ENCODE data around the gene NFKBIB. TPM values are rescaled to one million over a fixed set of nuclear protein-coding genes. Genes with fewer than 3 reads are reported as not detected.

NFKBIB gene
- total and polyA plus RNA-seq, 2 of the 8 experiments (the other 6 are each of a cell fraction or from before 2014, with no cell fraction given) = 37.3 to 44.1 TPM

- no peak overlapping the region for H2BK5ac ChIP-seq (ENCODE audit: low read depth, low read length)
- TF ChIP-seq ZNF274 (IDR thresholded peaks at IDR 0.05; ENCODE audit: borderline replicate concordance, extremely low read depth, low read length) (no peak), BACH1 (IDR thresholded peaks at IDR 0.05; ENCODE audit: low read length) (no peak), POU5F1 (IDR thresholded peaks at IDR 0.05; ENCODE audit: low read depth, low read length) (no peak), MAFK (IDR thresholded peaks at IDR 0.05; ENCODE audit: low read depth, low read length) (no peak), SP2 (IDR thresholded peaks at IDR 0.05; ENCODE audit: low read length) (no peak), POLR2AphosphoS5 (IDR thresholded peaks at IDR 0.05; ENCODE audit: low read depth, low read length) (peak; percentile 31; the same call in 1 of the 2 replicates), KDM1A (IDR thresholded peaks at IDR 0.05; ENCODE audit: borderline replicate concordance, low read length) (no peak), GABPA (IDR thresholded peaks at IDR 0.05; ENCODE audit: borderline replicate concordance, insufficient read depth, low read length) (no peak), ATF2 (IDR thresholded peaks at IDR 0.05; ENCODE audit: low read length) (no peak)
- no peak for FAIRE-seq
- no peak overlapping the region for H2BK20ac ChIP-seq (ENCODE audit: low read length)
- no peak overlapping the region for H2AFZ ChIP-seq (ENCODE audit: low read length)
- H3K36me3 ChIP-seq (ENCODE audit: control insufficient read depth in 2 of 4, insufficient read depth in 4 of 4, low read length in 3 of 4) = peaks cover 0 to 11% (median 2%) of the 10 kb centered on the region in 4 experiments; a peak in 4 of 8 replicates
- H3K79me1 ChIP-seq (ENCODE audit: low read depth, low read length) = no peaks in the 10 kb centered on the region
- H4K5ac ChIP-seq (ENCODE audit: insufficient read length, low read depth, low read length) = no peak overlapping the region
- peaks cover 0 to 8% (median 1%) of the 10 kb centered on the region in 4 experiments; a peak in 3 of 7 replicates for H3K4me1 ChIP-seq (replicated peaks in 1 of 4; ENCODE audit: control insufficient read depth in 3 of 4, insufficient read depth in 4 of 4, low read length in 3 of 4)
- no peak overlapping the region for H3K27ac ChIP-seq (ENCODE audit: low read depth, low read length)
- DNase-seq (ENCODE audit: low read depth in 1 of 2, low spot score in 2 of 2) = no peak
- no peak overlapping the region for H2AK5ac ChIP-seq (ENCODE audit: low read depth, low read length)
- H4K20me1 ChIP-seq (replicated peaks in 1 of 2; ENCODE audit: control insufficient read depth in 1 of 2, insufficient read depth in 2 of 2, low read length in 2 of 2) = peaks cover 0 to 3% of the 10 kb centered on the region in 2 experiments
- H3K23me2 ChIP-seq (ENCODE audit: low read depth, low read length) = no peaks in the 10 kb centered on the region; the same call in 1 of the 2 replicates
- WGBS, 2 experiments (ENCODE audit: extremely low coverage in 1 of 2, insufficient coverage in 1 of 2, insufficient read length in 1 of 2, insufficient replicate concordance in 2 of 2, low coverage in 1 of 2, low lambda C conversion rate in 2 of 2, missing lambda C conversion rate in 1 of 2) = 94% methylated on average over 12 of the region's 12 CpGs; no CpG with 5 or more reads in 1 of the 2 experiments
- H3K79me2 ChIP-seq (ENCODE audit: control insufficient read depth in 1 of 2, insufficient read depth in 2 of 2, low read length in 2 of 2) = no peaks in the 10 kb centered on the region
- no peak overlapping the region for H2BK120ac ChIP-seq (replicated peaks; ENCODE audit: low read depth, low read length)
- H3K23ac ChIP-seq (ENCODE audit: insufficient read length) = no peak overlapping the region
- no peak overlapping the region for H4K8ac ChIP-seq (ENCODE audit: extremely low read depth, insufficient read depth, low read length)
- no peak overlapping the region for H3K9ac ChIP-seq (replicated peaks in 1 of 4; ENCODE audit: extremely low read depth in 1 of 4, low read depth in 3 of 4, low read length in 3 of 4)
- H3K9me3 ChIP-seq (ENCODE audit: insufficient read depth in 2 of 2, low read depth in 1 of 2, low read length in 1 of 2) = no peaks in the 10 kb centered on the region; a peak in 1 of 4 replicates
- H3K56ac ChIP-seq (replicated peaks; ENCODE audit: insufficient read length, low read depth, low read length) = no peak overlapping the region
- 0 out of 2 replicates have a peak overlapping the region, but pooled peaks have one; percentile 39 for H2BK12ac ChIP-seq (ENCODE audit: low read depth, low read length)
- ChIA-PET CTCF (ENCODE audit: partially characterized antibody) (no interaction called here), POLR2A (ENCODE audit: partially characterized antibody) (interaction anchor here (1.1 to 1.9 kb wide), 2 partner anchors 10 to 19 kb away, joined by 3 to 8 read pairs; partner anchors contain the start of genes NFKBIB and SIRT2)
- no peak overlapping the region for H3K4me3 ChIP-seq (ENCODE audit: extremely low read depth in 1 of 4, insufficient read depth in 2 of 4, low read depth in 3 of 4, low read length in 4 of 4)
- no peaks in the 10 kb centered on the region; a peak in 1 of 7 replicates for H3K27me3 ChIP-seq (replicated peaks in 1 of 4; ENCODE audit: control insufficient read depth in 3 of 4, extremely low read depth in 1 of 4, insufficient read depth in 3 of 4, low read length in 3 of 4)
- no peak overlapping the region for H3K4me2 ChIP-seq (ENCODE audit: insufficient read depth in 1 of 2, low read depth in 2 of 2, low read length in 2 of 2)
- H2BK15ac ChIP-seq (ENCODE audit: low read length) = no peak overlapping the region
- H3K4ac ChIP-seq (replicated peaks; ENCODE audit: insufficient read length, low read depth, low read length) = no peak overlapping the region
- H3K18ac ChIP-seq (ENCODE audit: extremely low read depth, low read length) = no peak overlapping the region
- no peak overlapping the region for H3K14ac ChIP-seq (ENCODE audit: insufficient read length)
- no peak overlapping the region for H4K91ac ChIP-seq (replicated peaks; ENCODE audit: insufficient read length, low read length)
Measured at GRCh38 chr19:38910488-38910887, 10.7 kb downstream of the NFKBIB start.

Data from H1 (cell line).